K562 (cell line): ENCODE results near the gene UBXN1. TPM values are rescaled to one million over a fixed set of nuclear protein-coding genes. Genes with fewer than 3 reads are reported as not detected.
A peak's percentile ranks its signal among the peaks of the same experiment; 100 is the strongest.

Experiments used
- CEBPB ChIP-seq: fragments of 450-650 bp; IDR thresholded peaks from 2 replicates; pipeline ENCODE4 v1.6.1; 2016; ENCODE audit warnings: missing genetic modification characterization, missing compliant biosample characterization
- IFI16 ChIP-seq: fragments of 250-450 bp; sonication (Bioruptor Pico); IDR thresholded peaks from 2 replicates; pipeline ENCODE4 v2.1.2; 2022; ENCODE audit warnings: mild to moderate bottlenecking, inconsistent platforms
- NFXL1 ChIP-seq: fragments of 450-650 bp; formaldehyde crosslinking; IDR thresholded peaks from 2 replicates; pipeline ENCODE4 v1.4.0; 2021; ENCODE audit warnings: mild to moderate bottlenecking
- NONO ChIP-seq, 2 experiments: fragments of 200-400 bp in 1 of 2; fragments of 450-650 bp in 1 of 2; formaldehyde crosslinking in 1 of 2; IDR thresholded peaks; 2 replicates each; pipeline ENCODE4 v1.6.1; 2017; ENCODE audit warnings: low read depth in 2 of 2, mild to moderate bottlenecking in 2 of 2, moderate library complexity in 2 of 2, low read length in 1 of 2
- TEAD2 ChIP-seq: fragments of 450-650 bp; IDR thresholded peaks from 2 replicates; pipeline ENCODE4 v1.6.1; 2016; ENCODE audit warnings: missing genetic modification characterization, control low read depth, missing compliant biosample characterization
- ZBTB7A ChIP-seq: IDR thresholded peaks from 2 replicates; pipeline ENCODE4 v1.6.1; 2011; ENCODE audit warnings: low read depth, mild to moderate bottlenecking, low read length, moderate library complexity, borderline replicate concordance; ENCODE audit not compliant: control insufficient read depth
- ZNF124 ChIP-seq: sonication (generic); formaldehyde crosslinking; IDR thresholded peaks from 2 replicates; pipeline ENCODE4 v1.8.1; 2022; ENCODE audit warnings: missing genetic modification reagents
- ZNF133 ChIP-seq: fragments of 250-450 bp; sonication (Bioruptor Pico); IDR thresholded peaks from 2 replicates; pipeline ENCODE4 v1.4.0; 2020; ENCODE audit warnings: mild to moderate bottlenecking
- polyA plus RNA-seq, 8 experiments: library from polyadenylated mRNA; depleted of rRNA in 4 of 8; stranded (reverse) in 5 of 8; unstranded in 3 of 8; fragments of >200 nt; fragmentation: Nextera tagmentation in 2 of 8; fragmentation: Illumina TruSeq in 1 of 8; extraction: Ambion mirVana in 2 of 8; extraction: Trizol in 1 of 8; gene quantifications; 2 replicates each; pipeline versions ENCODE4 v1.2.1 to v1.2.3, GENCODE V29; 2011 to 2014; ENCODE audit warnings: inconsistent platforms in 1 of 8, missing spikeins in 1 of 8
- total RNA-seq, 7 experiments: library from RNA; depleted of rRNA in 6 of 7; stranded (reverse); fragments of >200 nt in 6 of 7; fragmentation: Illumina TruSeq in 2 of 7; extraction: Trizol in 2 of 7; gene quantifications; 2 replicates each; pipeline versions ENCODE4 v1.2.1 to v1.2.3, GENCODE V29; 2011 to 2021; ENCODE audit warnings: low replicate concordance in 1 of 7
- TF ChIP-seq, protein P1 (sequence below): sonication (generic); formaldehyde crosslinking; IDR thresholded peaks from 2 replicates; pipeline ENCODE4 v1.4.0; 2020; ENCODE audit warnings: mild to moderate bottlenecking, missing genetic modification reagents
- TF ChIP-seq, protein P2 (sequence below): IDR thresholded peaks from 3 replicates; pipeline ENCODE4 v1.6.1; 2011; ENCODE audit warnings: borderline replicate concordance, mild to moderate bottlenecking; ENCODE audit not compliant: insufficient read length, insufficient read depth
- TF ChIP-seq, protein P3 (sequence below): sonication (generic); formaldehyde crosslinking; IDR thresholded peaks from 2 replicates; pipeline ENCODE4 v1.8.0; 2022; ENCODE audit warnings: missing genetic modification reagents, mild to moderate bottlenecking, moderate library complexity, borderline replicate concordance
- TF ChIP-seq, protein P4 (sequence below): sonication (generic); formaldehyde crosslinking; IDR thresholded peaks from 2 replicates; pipeline ENCODE4 v1.8.0; 2022; ENCODE audit warnings: mild to moderate bottlenecking, low read depth, missing genetic modification reagents
- TF ChIP-seq, protein P5 (sequence below): fragments of 250-450 bp; sonication (Bioruptor Pico); IDR thresholded peaks from 2 replicates; pipeline ENCODE4 v1.4.0; 2020; ENCODE audit warnings: mild to moderate bottlenecking
- TF ChIP-seq, protein P6 (sequence below): sonication (generic); formaldehyde crosslinking; IDR thresholded peaks from 2 replicates; pipeline ENCODE4 v1.8.0; 2022; ENCODE audit warnings: mild to moderate bottlenecking, missing genetic modification reagents

UBXN1 gene
- total and polyA plus RNA-seq, 9 of the 15 experiments (the other 6 are each of a cell fraction or from before 2014, with no cell fraction given), result 4.8 to 263 (median 99.7) TPM

DNA sequence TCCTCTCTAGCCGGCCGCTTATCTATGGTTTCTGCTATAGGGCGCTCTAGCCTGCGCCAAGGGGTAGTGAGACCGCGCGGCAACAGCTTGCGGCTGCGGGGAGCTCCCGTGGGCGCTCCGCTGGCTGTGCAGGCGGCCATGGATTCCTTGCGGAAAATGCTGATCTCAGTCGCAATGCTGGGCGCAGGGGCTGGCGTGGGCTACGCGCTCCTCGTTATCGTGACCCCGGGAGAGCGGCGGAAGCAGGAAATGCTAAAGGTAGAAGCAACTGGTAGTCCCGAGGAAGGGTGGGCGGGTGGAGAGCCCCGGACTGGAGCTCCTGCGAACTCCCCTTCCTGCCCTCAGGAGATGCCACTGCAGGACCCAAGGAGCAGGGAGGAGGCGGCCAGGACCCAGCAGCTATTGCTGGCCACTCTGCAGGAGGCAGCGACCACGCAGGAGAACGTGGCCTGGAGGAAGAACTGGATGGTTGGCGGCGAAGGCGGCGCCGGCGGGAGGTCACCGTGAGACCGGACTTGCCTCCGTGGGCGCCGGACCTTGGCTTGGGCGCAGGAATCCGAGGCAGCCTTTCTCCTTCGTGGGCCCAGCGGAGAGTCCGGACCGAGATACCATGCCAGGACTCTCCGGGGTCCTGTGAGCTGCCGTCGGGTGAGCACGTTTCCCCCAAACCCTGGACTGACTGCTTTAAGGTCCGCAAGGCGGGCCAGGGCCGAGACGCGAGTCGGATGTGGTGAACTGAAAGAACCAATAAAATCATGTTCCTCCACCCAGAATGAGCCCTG lies 7.1 kb downstream of the UBXN1 start, which contains the start of the genes LBHD1 and UQCC3 (continued):
- TF ChIP-seq, protein P1, sequence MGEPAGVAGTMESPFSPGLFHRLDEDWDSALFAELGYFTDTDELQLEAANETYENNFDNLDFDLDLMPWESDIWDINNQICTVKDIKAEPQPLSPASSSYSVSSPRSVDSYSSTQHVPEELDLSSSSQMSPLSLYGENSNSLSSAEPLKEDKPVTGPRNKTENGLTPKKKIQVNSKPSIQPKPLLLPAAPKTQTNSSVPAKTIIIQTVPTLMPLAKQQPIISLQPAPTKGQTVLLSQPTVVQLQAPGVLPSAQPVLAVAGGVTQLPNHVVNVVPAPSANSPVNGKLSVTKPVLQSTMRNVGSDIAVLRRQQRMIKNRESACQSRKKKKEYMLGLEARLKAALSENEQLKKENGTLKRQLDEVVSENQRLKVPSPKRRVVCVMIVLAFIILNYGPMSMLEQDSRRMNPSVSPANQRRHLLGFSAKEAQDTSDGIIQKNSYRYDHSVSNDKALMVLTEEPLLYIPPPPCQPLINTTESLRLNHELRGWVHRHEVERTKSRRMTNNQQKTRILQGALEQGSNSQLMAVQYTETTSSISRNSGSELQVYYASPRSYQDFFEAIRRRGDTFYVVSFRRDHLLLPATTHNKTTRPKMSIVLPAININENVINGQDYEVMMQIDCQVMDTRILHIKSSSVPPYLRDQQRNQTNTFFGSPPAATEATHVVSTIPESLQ (CRISPR knock-in tag), result 0 out of 2 replicates have a peak, but pooled peaks have one; percentile 37
- TF ChIP-seq, protein P2, sequence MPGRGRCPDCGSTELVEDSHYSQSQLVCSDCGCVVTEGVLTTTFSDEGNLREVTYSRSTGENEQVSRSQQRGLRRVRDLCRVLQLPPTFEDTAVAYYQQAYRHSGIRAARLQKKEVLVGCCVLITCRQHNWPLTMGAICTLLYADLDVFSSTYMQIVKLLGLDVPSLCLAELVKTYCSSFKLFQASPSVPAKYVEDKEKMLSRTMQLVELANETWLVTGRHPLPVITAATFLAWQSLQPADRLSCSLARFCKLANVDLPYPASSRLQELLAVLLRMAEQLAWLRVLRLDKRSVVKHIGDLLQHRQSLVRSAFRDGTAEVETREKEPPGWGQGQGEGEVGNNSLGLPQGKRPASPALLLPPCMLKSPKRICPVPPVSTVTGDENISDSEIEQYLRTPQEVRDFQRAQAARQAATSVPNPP, result no peak
- TF ChIP-seq, protein P3, sequence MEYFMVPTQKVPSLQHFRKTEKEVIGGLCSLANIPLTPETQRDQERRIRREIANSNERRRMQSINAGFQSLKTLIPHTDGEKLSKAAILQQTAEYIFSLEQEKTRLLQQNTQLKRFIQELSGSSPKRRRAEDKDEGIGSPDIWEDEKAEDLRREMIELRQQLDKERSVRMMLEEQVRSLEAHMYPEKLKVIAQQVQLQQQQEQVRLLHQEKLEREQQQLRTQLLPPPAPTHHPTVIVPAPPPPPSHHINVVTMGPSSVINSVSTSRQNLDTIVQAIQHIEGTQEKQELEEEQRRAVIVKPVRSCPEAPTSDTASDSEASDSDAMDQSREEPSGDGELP (CRISPR knock-in tag), result peak; percentile 37; the same call in 1 of the 2 replicates
- TF ChIP-seq NONO (IDR thresholded peaks at IDR 0.05; ENCODE audit: low read depth in 2 of 2, low read length in 1 of 2) (peak in 1 of 2 experiments; percentile 23; a peak in 1 of 4 replicates), CEBPB (tag) (no peak), NFXL1 (CRISPR knock-in tag) (no peak), ZBTB7A (no peak), ZNF133 (CRISPR knock-in tag) (no peak), IFI16 (CRISPR knock-in tag) (no peak), ZNF124 (CRISPR knock-in tag) (no peak), TEAD2 (tag) (no peak)
- TF ChIP-seq, protein P4, sequence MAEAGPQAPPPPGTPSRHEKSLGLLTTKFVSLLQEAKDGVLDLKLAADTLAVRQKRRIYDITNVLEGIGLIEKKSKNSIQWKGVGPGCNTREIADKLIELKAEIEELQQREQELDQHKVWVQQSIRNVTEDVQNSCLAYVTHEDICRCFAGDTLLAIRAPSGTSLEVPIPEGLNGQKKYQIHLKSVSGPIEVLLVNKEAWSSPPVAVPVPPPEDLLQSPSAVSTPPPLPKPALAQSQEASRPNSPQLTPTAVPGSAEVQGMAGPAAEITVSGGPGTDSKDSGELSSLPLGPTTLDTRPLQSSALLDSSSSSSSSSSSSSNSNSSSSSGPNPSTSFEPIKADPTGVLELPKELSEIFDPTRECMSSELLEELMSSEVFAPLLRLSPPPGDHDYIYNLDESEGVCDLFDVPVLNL, result peak; percentile 44; the same call in 1 of the 2 replicates
- TF ChIP-seq, protein P5, sequence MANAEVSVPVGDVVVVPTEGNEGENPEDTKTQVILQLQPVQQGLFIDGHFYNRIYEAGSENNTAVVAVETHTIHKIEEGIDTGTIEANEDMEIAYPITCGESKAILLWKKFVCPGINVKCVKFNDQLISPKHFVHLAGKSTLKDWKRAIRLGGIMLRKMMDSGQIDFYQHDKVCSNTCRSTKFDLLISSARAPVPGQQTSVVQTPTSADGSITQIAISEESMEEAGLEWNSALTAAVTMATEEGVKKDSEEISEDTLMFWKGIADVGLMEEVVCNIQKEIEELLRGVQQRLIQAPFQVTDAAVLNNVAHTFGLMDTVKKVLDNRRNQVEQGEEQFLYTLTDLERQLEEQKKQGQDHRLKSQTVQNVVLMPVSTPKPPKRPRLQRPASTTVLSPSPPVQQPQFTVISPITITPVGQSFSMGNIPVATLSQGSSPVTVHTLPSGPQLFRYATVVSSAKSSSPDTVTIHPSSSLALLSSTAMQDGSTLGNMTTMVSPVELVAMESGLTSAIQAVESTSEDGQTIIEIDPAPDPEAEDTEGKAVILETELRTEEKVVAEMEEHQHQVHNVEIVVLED (CRISPR knock-in tag), result peak; percentile 4; the same call in 1 of the 2 replicates
- TF ChIP-seq, protein P6, sequence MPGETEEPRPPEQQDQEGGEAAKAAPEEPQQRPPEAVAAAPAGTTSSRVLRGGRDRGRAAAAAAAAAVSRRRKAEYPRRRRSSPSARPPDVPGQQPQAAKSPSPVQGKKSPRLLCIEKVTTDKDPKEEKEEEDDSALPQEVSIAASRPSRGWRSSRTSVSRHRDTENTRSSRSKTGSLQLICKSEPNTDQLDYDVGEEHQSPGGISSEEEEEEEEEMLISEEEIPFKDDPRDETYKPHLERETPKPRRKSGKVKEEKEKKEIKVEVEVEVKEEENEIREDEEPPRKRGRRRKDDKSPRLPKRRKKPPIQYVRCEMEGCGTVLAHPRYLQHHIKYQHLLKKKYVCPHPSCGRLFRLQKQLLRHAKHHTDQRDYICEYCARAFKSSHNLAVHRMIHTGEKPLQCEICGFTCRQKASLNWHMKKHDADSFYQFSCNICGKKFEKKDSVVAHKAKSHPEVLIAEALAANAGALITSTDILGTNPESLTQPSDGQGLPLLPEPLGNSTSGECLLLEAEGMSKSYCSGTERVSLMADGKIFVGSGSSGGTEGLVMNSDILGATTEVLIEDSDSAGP (CRISPR knock-in tag), result 0 out of 2 replicates have a peak, but pooled peaks have one; percentile 42
